Superior temporal gyrus (tissue), 1 donor: Measurements from ENCODE around the gene PPP1R13B.
"Not testable (repeated sequence)": the region's sequence is repeated elsewhere in the genome, so short reads cannot be mapped to it uniquely, and the experiment has no call there.

ENCODE experiments used
- DNase-seq: peaks from one replicate; pipeline ENCODE4 v3.0.0-alpha.2; 2016; ENCODE audit errors: extremely low spot score

PPP1R13B gene

GRCh38 chr14:103847451-103848174 is at the start of gene PPP1R13B:
TSS of gene PPP1R13B (minus strand) at chr14:103847575. CDS start at chr14:103847307, 268 bp downstream.
- DNase-seq = peak; percentile 85

GRCh38 chr14:103896578-103896977 is 49.2 kb upstream of the PPP1R13B start:
- no peak for DNase-seq

DNA sequence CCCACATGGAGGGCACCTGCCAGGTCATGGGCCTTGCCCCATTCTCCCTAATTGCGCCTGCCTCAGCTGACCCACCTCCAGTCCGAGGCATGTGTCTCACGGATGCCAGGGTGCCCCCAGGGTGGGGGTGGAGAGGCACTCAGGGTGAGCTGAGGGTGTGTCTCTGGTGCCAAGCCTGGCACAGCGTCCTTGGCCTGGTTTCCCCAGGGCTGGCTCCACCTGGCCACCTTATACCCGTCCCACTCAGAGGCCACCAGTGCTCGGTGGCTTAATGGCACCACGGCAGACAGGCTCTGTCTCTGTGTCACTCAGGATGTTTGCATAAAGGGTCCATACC is 47.3 kb upstream of the PPP1R13B start:
- no peak for DNase-seq

GRCh38 chr14:103894034-103894722 is 46.8 kb upstream of the PPP1R13B start:
- no peak for DNase-seq

DNA sequence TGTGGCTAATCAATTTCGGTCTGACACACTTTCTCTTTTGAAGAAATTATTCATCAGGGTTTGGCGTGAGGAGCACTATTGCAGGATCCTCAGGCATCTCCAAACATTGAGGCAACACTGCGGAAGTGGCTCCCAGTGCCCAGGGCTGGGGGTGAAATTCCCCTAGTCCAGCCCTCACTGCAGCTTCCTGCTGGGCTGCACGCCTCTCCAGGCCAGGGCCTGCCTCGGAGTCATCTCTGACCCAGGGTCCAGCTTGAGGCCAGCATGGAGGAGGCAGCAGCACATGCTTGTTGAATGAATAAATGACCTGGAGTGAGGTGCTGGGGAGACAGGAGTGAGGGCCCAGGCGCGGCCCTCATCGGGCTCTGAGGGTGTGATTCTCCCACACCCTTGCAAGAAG is 44.9 kb upstream of the PPP1R13B start:
- DNase-seq = no peak

DNA sequence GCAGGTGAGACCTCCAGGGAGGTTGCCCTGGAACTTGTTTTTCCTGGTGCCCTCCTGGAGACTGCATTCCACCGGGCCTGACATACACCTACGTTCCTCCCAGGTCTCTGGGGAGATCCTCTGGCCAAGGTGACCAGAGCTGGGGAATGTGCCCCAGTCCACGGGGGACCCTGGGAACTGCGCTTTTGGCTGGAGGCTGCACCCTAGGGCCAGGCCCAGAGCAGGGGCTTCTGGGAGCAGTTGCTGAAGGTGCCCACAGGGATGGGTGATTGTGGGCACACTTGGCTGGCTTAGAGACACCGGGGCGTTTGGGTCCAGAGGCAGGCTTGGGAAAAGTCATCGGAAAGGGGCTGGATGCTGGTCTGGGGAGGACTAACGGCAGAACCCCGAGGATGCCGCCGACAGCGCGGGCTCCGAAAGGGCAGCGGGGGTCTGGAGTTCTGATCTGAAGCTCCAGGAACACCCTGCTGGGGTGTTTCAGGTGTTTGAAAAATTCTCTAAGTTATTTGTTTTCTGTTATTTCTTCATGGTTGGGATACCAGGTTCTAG is 44.4 kb upstream of the PPP1R13B start:
- no peak for DNase-seq

DNA sequence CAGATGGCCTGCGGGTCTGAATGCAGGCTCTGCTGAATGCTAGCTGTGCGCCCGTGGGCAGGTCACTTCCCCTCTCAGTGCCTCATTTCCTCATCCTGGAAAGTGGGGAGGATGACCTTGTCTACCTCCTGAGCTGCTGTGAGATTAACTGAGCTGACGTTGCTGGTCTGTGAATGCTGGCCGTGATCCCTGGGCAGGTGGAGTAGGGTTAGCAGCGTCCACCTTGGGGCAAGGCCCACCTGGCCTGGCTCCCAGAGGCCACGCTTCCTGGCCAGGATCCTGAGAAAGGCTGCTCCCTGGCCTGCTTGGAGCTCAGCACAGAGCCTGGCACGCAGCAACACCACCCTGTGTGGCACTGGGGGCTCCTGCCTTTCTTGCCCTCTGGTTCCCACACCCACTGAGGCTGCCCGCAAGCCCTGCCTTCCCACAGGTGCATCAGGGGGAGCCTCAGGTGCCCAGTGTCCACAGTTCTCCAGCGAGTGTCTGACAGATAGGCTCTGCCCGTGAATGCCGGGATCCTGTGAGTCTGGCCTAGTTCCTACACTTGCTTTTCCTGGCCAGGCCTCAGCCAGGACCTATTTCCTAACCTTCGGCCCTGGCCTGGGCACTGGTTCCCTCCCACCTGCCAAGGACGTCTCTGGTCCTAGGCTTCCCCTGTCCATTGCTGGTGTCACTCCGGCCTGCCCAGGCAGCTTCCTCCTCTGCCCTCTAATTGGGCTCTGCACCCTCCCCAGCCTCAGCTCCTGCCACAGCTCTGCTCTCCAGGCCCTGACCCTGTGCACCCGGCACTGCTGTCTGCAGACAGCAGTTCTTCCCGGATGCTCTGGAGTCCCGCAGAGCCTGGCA is 43.7 kb upstream of the PPP1R13B start:
- DNase-seq = no peak

- DNase-seq = no peak
Measured at GRCh38 chr14:103890052-103890371, 42.6 kb upstream of the PPP1R13B start.

- DNase-seq = no peak
Measured at GRCh38 chr14:103889313-103890051, 42.1 kb upstream of the PPP1R13B start.

- not testable (repeated sequence) for DNase-seq
Measured at GRCh38 chr14:103889002-103889312, 41.6 kb upstream of the PPP1R13B start.

- DNase-seq = no peak
Measured at GRCh38 chr14:103887557-103888115, 40.3 kb upstream of the PPP1R13B start.

GRCh38 chr14:103887170-103887501 is 39.8 kb upstream of the PPP1R13B start:
- DNase-seq = no peak

DNA sequence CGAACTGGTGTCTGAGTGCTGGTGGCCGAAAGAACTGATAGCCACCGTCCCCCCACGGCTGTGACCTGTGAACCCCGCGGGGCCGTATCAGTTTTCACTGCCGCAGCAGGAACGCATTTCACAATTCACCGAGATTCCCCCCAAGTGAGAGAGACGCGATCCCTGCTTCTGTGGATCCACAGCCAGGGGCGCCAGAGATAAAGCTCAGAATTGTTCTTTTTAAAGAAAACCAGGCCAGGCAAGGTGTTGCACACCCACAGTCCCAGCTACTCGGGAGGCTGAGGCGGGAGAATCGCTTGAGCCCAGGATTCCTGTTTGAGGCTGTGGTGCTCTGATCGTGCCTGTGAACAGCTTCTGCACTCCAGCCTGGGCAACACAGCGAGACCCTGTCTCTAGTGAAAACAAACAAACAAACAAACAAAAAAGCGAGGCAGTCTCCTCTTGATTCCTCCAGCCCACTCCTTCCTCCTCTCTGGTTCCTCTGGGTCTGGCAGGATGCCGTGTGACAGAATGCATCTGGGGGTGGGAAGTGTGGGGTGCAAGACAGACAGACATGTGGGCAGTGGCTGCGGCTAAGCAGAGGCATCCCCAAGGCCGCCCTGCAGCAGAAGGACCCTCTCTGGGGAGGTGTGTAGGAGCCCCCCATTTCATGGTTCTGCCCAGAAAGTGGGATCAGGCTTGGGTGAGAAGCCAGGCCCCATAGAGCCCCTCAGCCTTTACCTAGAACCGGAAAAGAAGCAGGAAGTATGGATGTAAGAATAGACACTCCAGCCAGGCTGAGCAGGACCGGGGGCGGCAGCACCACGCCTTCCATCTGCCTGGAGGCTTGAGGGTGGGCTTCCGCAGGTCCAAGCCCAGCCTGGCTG is 39.2 kb upstream of the PPP1R13B start:
- DNase-seq = peak; percentile 45

DNA sequence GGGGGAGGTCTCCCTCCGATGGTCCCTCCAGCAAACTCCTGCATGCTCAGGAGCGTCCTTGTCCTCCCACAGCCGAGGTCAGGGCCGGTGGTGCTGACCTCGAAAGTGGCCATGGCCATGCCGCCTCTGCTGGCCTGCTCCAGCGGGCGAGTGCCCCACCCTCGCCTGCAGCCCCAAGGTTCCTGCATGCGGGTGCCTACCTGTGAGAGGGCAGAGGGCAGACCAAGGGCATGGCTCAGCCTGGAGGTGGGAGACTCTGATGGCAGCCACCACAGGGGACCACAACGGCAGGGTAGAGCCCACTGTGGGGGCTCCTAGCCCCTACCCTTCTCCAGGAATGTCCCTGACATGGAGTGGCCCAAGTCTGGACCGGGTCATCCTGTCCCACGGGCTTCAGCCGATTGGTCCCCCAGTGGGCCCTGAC is 38.1 kb upstream of the PPP1R13B start:
- no peak for DNase-seq

DNA sequence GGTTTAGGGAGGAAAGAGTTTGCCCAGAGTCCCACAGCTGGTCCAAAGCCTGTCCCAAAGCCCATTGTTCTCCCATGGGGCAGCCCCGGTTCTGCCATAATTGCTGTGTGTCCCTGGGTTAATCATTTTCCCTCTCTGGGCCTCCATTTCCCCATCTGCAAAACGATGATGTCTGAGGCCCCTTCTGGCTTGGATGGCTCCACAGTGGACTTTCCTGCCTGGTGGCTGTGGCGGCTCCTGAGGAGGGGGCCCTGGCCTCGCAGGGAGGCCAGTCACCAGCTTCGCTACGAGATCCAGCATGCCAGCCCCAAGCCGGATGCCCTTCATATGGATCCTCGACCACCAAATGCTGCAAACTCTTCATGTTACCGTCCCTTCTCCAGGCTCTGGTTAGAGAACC is 37.5 kb upstream of the PPP1R13B start:
- no peak for DNase-seq

DNA sequence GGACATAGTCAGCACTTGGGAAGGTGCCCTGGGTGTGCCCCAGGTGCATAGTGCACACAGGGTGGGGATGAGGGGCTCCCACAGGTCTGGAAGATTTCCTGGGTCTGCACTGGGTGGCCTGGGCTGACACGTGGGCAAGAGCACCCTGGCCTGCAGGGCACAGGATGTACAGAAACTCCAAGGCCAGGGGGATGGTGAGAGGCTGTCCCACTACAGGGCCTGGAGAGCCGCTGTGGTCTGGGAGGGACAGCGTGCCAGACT is 35.8 kb upstream of the PPP1R13B start:
- DNase-seq = no peak

DNA sequence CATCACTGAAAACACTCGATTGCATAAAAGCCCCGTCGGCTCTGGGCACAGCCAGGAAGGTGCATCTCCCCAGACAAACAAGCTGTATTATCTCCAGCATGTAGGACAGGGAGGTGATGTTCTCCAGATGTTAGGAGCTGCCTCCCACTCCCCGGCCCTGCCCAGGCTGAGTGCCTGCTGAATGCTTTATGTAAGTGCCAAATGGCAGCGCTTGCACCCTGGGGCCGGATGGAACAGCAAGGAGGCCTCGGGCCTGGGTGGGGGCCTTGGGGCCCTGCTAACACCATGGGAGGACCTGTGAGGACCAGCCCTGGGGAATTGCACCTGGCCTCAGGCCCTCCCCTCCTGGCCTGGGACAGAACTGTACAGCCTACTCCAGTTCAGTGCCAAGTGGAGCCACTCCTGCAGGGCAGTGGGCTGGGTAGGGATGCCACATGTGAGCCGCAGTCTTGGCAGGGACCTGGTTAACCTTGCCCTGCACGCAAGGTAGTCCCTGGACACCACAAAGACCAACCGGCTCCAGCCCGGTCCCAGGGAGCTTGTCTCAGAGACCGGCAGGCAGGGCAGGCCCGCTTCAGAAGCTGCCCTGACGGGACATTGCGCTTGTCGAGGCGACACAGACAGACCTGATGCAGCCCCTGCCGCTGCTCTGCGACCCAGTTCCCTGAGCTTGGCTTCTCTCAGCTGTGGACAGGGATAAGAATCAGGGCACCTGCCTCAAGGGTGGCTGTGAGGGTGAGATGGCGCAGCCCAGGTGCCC is 35.3 kb upstream of the PPP1R13B start:
- DNase-seq = no peak

- DNase-seq = no peak
Measured at GRCh38 chr14:103881268-103882201, 34.2 kb upstream of the PPP1R13B start.
